ENCODE data around the gene ENOX1. TPM values are rescaled to one million over a fixed set of nuclear protein-coding genes. Genes with fewer than 3 reads are reported as not detected.

Gene ENOX1
- total RNA-seq, 1 experiment from 2014 or later = 11.9 TPM

- Histone ChIP-seq H3K36me3 (no peaks in the 10 kb centered on the region), H3K4me1 (no peaks in the 10 kb centered on the region), H3K27ac (no peak overlapping the region), H3K4me3 (no peak overlapping the region), H3K27me3 (no peaks in the 10 kb centered on the region), H3K9me3 (replicated peaks) (no peaks in the 10 kb centered on the region)
- DNase-seq = no peak
Measured at GRCh38 chr13:43483930-43484329, 302.8 kb downstream of the ENOX1 start.

DNA sequence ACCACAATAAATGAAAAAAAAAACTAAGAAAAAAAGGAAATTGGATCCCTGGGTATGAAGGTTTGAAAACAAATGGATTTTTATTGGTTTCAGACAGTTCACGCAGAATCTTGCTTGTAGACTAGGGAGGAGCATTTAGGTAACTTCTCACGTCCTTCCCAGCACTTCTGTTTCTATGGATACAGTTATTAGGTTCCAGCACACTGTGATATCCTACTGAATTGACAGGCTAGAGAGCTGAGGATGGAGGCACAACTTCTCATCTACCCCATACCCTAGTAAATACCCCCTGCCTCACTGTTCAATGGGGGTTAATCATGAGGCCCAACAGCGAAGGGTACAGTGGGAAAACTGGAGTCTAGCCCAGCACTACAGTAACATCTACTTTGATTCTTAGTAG is 304.1 kb downstream of the ENOX1 start:
- Histone ChIP-seq H3K4me3 (no peak overlapping the region), H3K4me1 (no peaks in the 10 kb centered on the region), H3K27ac (no peak overlapping the region), H3K27me3 (no peaks in the 10 kb centered on the region), H3K36me3 (no peaks in the 10 kb centered on the region), H3K9me3 (replicated peaks) (no peaks in the 10 kb centered on the region)
- no peak for DNase-seq

DNA sequence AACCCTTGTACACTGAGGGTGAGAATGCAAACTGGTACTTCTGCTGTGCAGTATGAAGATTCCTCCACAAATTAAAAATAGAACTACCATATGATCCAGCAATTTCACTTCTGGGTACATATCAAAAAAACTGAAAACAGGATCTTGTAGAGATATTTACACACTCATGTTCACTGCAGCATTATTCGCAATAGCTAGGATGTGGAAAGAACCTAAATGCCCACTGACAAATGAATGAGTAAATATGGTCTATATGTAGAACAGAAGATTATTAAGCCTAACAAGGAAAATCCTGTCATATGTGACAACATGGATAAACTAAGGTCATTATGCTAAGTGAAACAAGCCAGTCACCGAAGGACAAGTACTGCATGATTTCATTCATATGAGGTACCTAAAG is 304.7 kb downstream of the ENOX1 start:
- no peaks in the 10 kb centered on the region for H3K9me3 ChIP-seq (replicated peaks)
- no peak overlapping the region for H3K27ac ChIP-seq
- no peaks in the 10 kb centered on the region for H3K27me3 ChIP-seq
- H3K4me1 ChIP-seq = no peaks in the 10 kb centered on the region
- no peak overlapping the region for H3K4me3 ChIP-seq
- H3K36me3 ChIP-seq = no peaks in the 10 kb centered on the region
- no peak for DNase-seq

DNA sequence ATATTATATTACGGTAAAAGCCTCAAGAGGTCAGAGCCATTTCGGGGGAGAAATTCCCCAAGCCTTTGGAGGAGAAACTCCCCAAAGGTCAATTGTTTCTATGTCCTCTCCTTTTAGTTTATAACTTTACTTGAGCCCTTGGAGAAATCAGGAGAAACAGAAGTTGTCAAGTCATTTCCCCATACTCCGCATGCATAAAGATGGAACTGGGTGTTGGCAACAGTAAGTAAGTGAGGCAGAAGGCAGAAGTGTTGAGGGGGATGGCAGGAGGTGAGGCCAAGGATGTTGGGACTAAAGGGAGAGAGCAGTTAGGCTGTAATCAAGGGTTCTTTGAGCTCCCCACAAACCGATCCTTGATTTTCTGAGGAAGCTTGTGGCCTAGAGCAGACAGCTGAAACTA is 307.9 kb downstream of the ENOX1 start:
- H3K4me1 ChIP-seq = no peaks in the 10 kb centered on the region

GRCh38 chr13:43478211-43478610 is 308.6 kb downstream of the ENOX1 start:
- H3K27me3 ChIP-seq = no peaks in the 10 kb centered on the region

More for the DNA sequence above, 307.9 kb downstream of the ENOX1 start:
- Histone ChIP-seq H3K36me3 (no peaks in the 10 kb centered on the region), H3K27me3 (no peaks in the 10 kb centered on the region), H3K27ac (no peak overlapping the region), H3K4me3 (no peak overlapping the region), H3K9me3 (replicated peaks) (no peaks in the 10 kb centered on the region)
- DNase-seq = no peak

GRCh38 chr13:43475140-43475539 is 311.6 kb downstream of the ENOX1 start:
- Histone ChIP-seq H3K36me3 (no peaks in the 10 kb centered on the region), H3K9me3 (replicated peaks) (no peaks in the 10 kb centered on the region), H3K27me3 (no peaks in the 10 kb centered on the region), H3K27ac (no peak overlapping the region), H3K4me1 (no peaks in the 10 kb centered on the region; the same call in 1 of the 2 replicates), H3K4me3 (no peak overlapping the region)
- DNase-seq = no peak

More at GRCh38 chr13:43478211-43478610, 308.6 kb downstream of the ENOX1 start:
- Histone ChIP-seq H3K27ac (no peak overlapping the region), H3K9me3 (replicated peaks) (no peaks in the 10 kb centered on the region), H3K4me3 (no peak overlapping the region), H3K4me1 (no peaks in the 10 kb centered on the region), H3K36me3 (no peaks in the 10 kb centered on the region)
- no peak for DNase-seq

DNA sequence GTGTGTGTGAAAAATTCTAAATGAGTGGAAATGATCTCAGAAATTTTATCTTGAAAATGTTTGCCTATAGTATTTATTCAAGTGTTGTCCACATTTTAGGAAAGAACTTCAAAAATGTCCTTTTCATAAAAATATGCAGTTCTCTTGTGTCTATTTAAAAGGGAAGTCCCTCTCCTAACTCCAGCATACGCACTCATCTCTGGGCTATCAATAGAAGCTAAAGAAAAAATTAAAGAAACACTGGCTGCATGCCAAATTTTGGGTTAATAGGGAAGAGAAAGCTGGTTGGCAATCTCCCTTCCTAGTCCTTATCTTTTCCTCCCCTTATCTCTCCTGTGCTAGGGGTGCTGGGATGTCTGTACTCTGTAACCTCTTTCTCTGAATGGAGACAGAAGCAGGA is 313.3 kb downstream of the ENOX1 start:
- H3K27ac ChIP-seq = no peak overlapping the region
- no peaks in the 10 kb centered on the region; the same call in 1 of the 2 replicates for H3K4me1 ChIP-seq
- no peaks in the 10 kb centered on the region for H3K36me3 ChIP-seq
- H3K27me3 ChIP-seq = no peaks in the 10 kb centered on the region
- no peaks in the 10 kb centered on the region for H3K9me3 ChIP-seq (replicated peaks)
- peak in 1 of 2 experiments; percentile 34 for DNase-seq
- H3K4me3 ChIP-seq = no peak overlapping the region

DNA sequence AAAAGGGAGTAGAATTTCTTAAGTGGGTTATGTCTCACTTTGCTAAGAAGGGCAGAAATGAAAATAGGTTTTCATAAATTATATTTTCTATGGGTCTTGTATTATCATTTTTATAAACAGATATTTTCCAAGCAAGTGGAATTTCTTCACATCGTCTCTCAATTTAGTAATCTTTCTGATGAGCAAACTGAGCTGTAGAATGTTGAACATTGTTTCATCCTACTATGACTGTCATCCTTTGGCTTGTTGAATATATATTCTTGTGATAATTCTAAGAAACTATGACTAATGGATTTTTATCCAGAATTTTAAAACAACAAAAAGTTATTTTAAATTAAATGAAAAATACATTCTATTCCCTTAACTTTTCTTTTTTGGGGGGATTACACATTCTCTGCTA is 313.8 kb downstream of the ENOX1 start:
- Histone ChIP-seq H3K27me3 (no peaks in the 10 kb centered on the region), H3K4me1 (no peaks in the 10 kb centered on the region; the same call in 1 of the 2 replicates), H3K4me3 (no peak overlapping the region), H3K36me3 (no peaks in the 10 kb centered on the region), H3K9me3 (replicated peaks) (no peaks in the 10 kb centered on the region), H3K27ac (no peak overlapping the region)
- DNase-seq = no peak

- no peak for DNase-seq
- H3K9me3 ChIP-seq (replicated peaks) = no peaks in the 10 kb centered on the region
- H3K27ac ChIP-seq = no peak overlapping the region
- no peak overlapping the region for H3K4me3 ChIP-seq
- H3K4me1 ChIP-seq = no peaks in the 10 kb centered on the region; the same call in 1 of the 2 replicates
- H3K36me3 ChIP-seq = no peaks in the 10 kb centered on the region
- no peaks in the 10 kb centered on the region for H3K27me3 ChIP-seq
Measured at GRCh38 chr13:43472339-43472738, 314.4 kb downstream of the ENOX1 start.

- Histone ChIP-seq H3K36me3 (no peaks in the 10 kb centered on the region), H3K27me3 (no peaks in the 10 kb centered on the region), H3K4me1 (no peaks in the 10 kb centered on the region; the same call in 1 of the 2 replicates), H3K4me3 (no peak overlapping the region), H3K9me3 (replicated peaks) (no peaks in the 10 kb centered on the region), H3K27ac (no peak overlapping the region)
- no peak for DNase-seq
Measured at GRCh38 chr13:43470610-43471009, 316.2 kb downstream of the ENOX1 start.

GRCh38 chr13:43469791-43470190 is 317.0 kb downstream of the ENOX1 start:
- Histone ChIP-seq H3K9me3 (replicated peaks) (no peaks in the 10 kb centered on the region), H3K27ac (no peak overlapping the region), H3K4me1 (no peaks in the 10 kb centered on the region; the same call in 1 of the 2 replicates), H3K36me3 (no peaks in the 10 kb centered on the region), H3K4me3 (no peak overlapping the region), H3K27me3 (no peaks in the 10 kb centered on the region)
- no peak for DNase-seq

DNA sequence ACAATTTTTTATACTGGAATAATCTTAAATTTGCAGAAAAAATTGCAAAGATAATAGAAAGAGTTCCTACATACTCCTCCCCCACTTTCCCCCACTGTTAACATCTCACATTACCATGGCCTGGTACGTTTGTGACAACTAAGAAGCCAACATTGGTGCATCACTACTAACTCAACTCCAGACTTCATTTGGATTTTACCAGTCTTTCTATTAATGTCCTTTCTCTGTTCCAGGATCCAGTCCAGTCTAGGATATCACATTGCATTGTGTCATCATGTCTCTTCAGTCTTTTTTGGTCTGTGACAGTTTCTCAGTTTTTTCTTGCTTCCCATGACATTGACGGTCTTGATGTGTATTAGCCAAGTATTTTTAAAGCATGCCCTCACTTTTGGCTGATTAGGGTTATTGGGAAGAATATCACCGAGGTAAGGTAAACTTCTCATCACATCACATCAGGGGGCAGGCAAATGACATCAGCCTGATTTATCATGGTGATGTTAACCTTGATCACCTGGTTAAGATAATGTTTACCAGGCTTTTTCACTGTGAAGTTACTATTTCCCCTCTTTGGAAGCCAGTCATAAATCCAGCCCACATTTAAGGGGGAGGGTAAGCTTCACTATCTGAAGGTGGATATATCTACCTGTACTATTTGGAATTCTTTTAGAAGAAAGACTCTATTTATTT is 322.1 kb downstream of the ENOX1 start:
- H3K9me3 ChIP-seq (replicated peaks) = no peaks in the 10 kb centered on the region
- no peaks in the 10 kb centered on the region for H3K4me1 ChIP-seq
- H3K4me3 ChIP-seq = no peak overlapping the region
- no peaks in the 10 kb centered on the region for H3K27me3 ChIP-seq
- no peak for DNase-seq
- H3K36me3 ChIP-seq = no peaks in the 10 kb centered on the region; the same call in 1 of the 2 replicates
- H3K27ac ChIP-seq = no peak overlapping the region

- Histone ChIP-seq H3K27ac (no peak overlapping the region), H3K9me3 (replicated peaks) (no peaks in the 10 kb centered on the region), H3K36me3 (no peaks in the 10 kb centered on the region), H3K4me1 (no peaks in the 10 kb centered on the region), H3K27me3 (no peaks in the 10 kb centered on the region), H3K4me3 (no peak overlapping the region)
- DNase-seq = no peak
Measured at GRCh38 chr13:43448605-43449336, 338.0 kb downstream of the ENOX1 start.

GRCh38 chr13:43446126-43446525 is 340.6 kb downstream of the ENOX1 start:
- DNase-seq = no peak
- Histone ChIP-seq H3K4me3 (no peak overlapping the region), H3K36me3 (no peaks in the 10 kb centered on the region), H3K27ac (no peak overlapping the region), H3K27me3 (no peaks in the 10 kb centered on the region), H3K4me1 (no peaks in the 10 kb centered on the region), H3K9me3 (replicated peaks) (no peaks in the 10 kb centered on the region)

GRCh38 chr13:43445668-43446067 is 341.1 kb downstream of the ENOX1 start:
- no peaks in the 10 kb centered on the region for H3K27me3 ChIP-seq
- no peaks in the 10 kb centered on the region for H3K9me3 ChIP-seq (replicated peaks)
- no peaks in the 10 kb centered on the region for H3K36me3 ChIP-seq
- no peak for DNase-seq
- no peak overlapping the region for H3K27ac ChIP-seq
- no peaks in the 10 kb centered on the region for H3K4me1 ChIP-seq
- no peak overlapping the region for H3K4me3 ChIP-seq
